Measurements from ENCODE around the gene PHRF1.

Gene PHRF1

DNA sequence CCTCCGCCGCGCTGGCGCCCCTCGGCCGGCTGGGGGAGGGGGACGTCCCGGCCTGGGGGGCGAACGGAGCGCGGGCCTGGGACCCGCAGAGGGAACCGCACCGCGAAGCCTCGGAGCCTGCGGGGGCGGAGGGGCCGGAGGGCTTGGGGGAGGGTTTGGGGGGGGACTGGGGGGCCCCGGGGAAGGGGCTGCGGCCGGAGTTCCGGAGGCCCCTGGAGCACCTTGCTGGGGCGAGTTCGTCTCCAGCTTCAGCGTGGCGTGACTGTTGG, 51.0 kb downstream of the PHRF1 start:
- Histone ChIP-seq H3K9me3 (replicated peaks; ENCODE audit: insufficient read depth, low read length) (no peaks in the 10 kb centered on the region), H3K27me3 (replicated peaks; ENCODE audit: insufficient read depth, low read length) (no peaks in the 10 kb centered on the region), H3K36me3 (replicated peaks; ENCODE audit: insufficient read depth, low read length) (no peaks in the 10 kb centered on the region), H3K79me2 (ENCODE audit: low read length) (no peaks in the 10 kb centered on the region), H3K4me3 (ENCODE audit: low read length) (no peak overlapping the region), H2AFZ (ENCODE audit: low read length) (no peak overlapping the region), H3K27ac (ENCODE audit: low read length) (no peak overlapping the region), H3K4me2 (ENCODE audit: low read depth, low read length) (no peak overlapping the region), H3K9me2 (replicated peaks; ENCODE audit: insufficient read depth, low read length) (no peaks in the 10 kb centered on the region), H4K20me1 (ENCODE audit: insufficient read depth, low read length) (no peaks in the 10 kb centered on the region), H3F3A (ENCODE audit: insufficient read depth, low read length) (peaks cover 18% of the 10 kb centered on the region), H3K9ac (ENCODE audit: low read length) (no peak overlapping the region), H3K4me1 (ENCODE audit: low read length) (peaks cover 13% of the 10 kb centered on the region)
- DNase-seq = no peak
- TF ChIP-seq EZH2phosphoT487 (IDR thresholded peaks at IDR 0.05; ENCODE audit: low read length) (no peak), EZH2 (optimal IDR thresholded peaks at IDR 0.05; ENCODE audit: low read depth, low read length) (no peak)
- TF ChIP-seq, protein P1, sequence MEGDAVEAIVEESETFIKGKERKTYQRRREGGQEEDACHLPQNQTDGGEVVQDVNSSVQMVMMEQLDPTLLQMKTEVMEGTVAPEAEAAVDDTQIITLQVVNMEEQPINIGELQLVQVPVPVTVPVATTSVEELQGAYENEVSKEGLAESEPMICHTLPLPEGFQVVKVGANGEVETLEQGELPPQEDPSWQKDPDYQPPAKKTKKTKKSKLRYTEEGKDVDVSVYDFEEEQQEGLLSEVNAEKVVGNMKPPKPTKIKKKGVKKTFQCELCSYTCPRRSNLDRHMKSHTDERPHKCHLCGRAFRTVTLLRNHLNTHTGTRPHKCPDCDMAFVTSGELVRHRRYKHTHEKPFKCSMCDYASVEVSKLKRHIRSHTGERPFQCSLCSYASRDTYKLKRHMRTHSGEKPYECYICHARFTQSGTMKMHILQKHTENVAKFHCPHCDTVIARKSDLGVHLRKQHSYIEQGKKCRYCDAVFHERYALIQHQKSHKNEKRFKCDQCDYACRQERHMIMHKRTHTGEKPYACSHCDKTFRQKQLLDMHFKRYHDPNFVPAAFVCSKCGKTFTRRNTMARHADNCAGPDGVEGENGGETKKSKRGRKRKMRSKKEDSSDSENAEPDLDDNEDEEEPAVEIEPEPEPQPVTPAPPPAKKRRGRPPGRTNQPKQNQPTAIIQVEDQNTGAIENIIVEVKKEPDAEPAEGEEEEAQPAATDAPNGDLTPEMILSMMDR (IDR thresholded peaks at IDR 0.05; ENCODE audit: low read length) = no peak

DNA sequence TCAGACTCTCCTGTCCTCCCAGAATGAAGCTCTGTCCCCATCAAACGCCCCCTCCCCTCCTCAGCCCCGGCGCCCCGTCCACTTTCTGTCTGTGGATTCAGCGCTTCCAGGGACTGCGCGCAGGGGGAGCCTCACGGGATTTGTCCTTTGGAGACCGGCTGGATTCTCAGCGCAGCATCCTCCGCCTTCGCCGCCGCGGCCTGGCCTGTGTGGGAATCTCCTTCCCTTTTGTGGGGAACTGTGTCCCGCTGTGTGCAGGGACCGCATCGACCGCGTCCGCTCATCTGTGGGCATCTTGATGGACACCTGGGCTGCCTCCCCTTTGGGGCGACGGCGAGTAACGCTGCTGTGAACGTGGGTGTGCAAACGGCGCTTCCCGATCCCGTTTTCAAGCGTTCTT, 51.8 kb downstream of the PHRF1 start:
- H2AFZ ChIP-seq (ENCODE audit: low read length) = no peak overlapping the region
- H3F3A ChIP-seq (ENCODE audit: insufficient read depth, low read length) = peaks cover 18% of the 10 kb centered on the region
- DNase-seq = no peak
- H3K4me3 ChIP-seq (ENCODE audit: low read length) = no peak overlapping the region
- peaks cover 13% of the 10 kb centered on the region for H3K4me1 ChIP-seq (ENCODE audit: low read length)
- H3K9me3 ChIP-seq (replicated peaks; ENCODE audit: insufficient read depth, low read length) = no peaks in the 10 kb centered on the region
- H3K9ac ChIP-seq (ENCODE audit: low read length) = no peak overlapping the region
- no peaks in the 10 kb centered on the region for H3K27me3 ChIP-seq (replicated peaks; ENCODE audit: insufficient read depth, low read length)
- TF ChIP-seq, protein P1 (IDR thresholded peaks at IDR 0.05; ENCODE audit: low read length) = no peak
- no peak for TF ChIP-seq EZH2phosphoT487 (IDR thresholded peaks at IDR 0.05; ENCODE audit: low read length)
- H4K20me1 ChIP-seq (ENCODE audit: insufficient read depth, low read length) = no peaks in the 10 kb centered on the region
- H3K27ac ChIP-seq (ENCODE audit: low read length) = no peak overlapping the region
- H3K9me2 ChIP-seq (replicated peaks; ENCODE audit: insufficient read depth, low read length) = no peaks in the 10 kb centered on the region
- H3K36me3 ChIP-seq (replicated peaks; ENCODE audit: insufficient read depth, low read length) = no peaks in the 10 kb centered on the region
- peak overlapping the region; percentile 73 for H3K4me2 ChIP-seq (ENCODE audit: low read depth, low read length)
- H3K79me2 ChIP-seq (ENCODE audit: low read length) = no peaks in the 10 kb centered on the region

DNA sequence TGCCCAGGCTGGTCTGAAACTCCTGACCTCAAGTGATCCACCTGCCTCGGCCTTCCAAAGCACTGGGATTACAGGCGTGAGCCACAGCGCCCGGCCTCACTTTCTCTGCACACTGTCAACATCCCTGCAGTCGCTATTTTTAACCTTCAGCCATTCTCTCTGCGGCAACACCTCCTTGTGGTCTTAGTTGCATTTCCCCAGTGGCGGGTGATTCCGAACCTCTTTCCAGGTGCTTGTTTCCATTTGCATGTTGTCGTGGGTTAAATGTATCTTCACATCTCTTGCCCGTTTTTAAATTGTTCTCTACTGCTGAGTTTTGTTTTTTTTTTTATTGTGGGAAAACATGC, 52.9 kb downstream of the PHRF1 start:
- Histone ChIP-seq H3K9ac (ENCODE audit: low read length) (no peak overlapping the region), H3K4me2 (ENCODE audit: low read depth, low read length) (peak overlapping the region; percentile 73; the same call in 1 of the 2 replicates), H4K20me1 (ENCODE audit: insufficient read depth, low read length) (no peaks in the 10 kb centered on the region), H3K79me2 (ENCODE audit: low read length) (no peaks in the 10 kb centered on the region), H3K9me2 (replicated peaks; ENCODE audit: insufficient read depth, low read length) (no peaks in the 10 kb centered on the region), H3K9me3 (replicated peaks; ENCODE audit: insufficient read depth, low read length) (no peaks in the 10 kb centered on the region), H3K27ac (ENCODE audit: low read length) (peak overlapping the region; percentile 64; the same call in 1 of the 2 replicates), H3K36me3 (replicated peaks; ENCODE audit: insufficient read depth, low read length) (no peaks in the 10 kb centered on the region), H2AFZ (ENCODE audit: low read length) (no peak overlapping the region), H3F3A (ENCODE audit: insufficient read depth, low read length) (peaks cover 18% of the 10 kb centered on the region), H3K4me1 (ENCODE audit: low read length) (peaks cover 13% of the 10 kb centered on the region), H3K27me3 (replicated peaks; ENCODE audit: insufficient read depth, low read length) (no peaks in the 10 kb centered on the region), H3K4me3 (ENCODE audit: low read length) (0 out of 2 replicates have a peak overlapping the region, but pooled peaks have one; percentile 17)
- TF ChIP-seq EZH2phosphoT487 (IDR thresholded peaks at IDR 0.05; ENCODE audit: low read length) = no peak
- TF ChIP-seq, protein P1 (IDR thresholded peaks at IDR 0.05; ENCODE audit: low read length) = peak; percentile 29
- DNase-seq = peak; percentile 77

DNA sequence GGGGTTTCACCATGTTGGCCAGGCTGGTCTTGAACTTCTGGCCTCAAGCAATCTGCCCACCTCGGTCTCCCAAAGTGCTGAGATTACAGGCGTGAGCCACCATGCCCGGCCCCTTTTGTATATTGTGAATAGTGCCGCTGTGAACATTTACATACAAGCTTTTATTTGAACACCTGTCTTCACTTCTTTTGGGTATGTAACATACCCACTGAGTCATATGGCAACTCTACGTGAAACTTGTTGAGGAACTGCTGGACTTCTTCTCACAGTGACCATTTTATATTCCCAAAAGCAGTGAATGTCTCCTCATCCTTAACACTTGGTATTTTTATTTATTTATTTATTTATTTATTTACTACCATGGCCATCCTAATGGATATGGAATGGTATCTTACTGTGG, 54.6 kb downstream of the PHRF1 start:
- Histone ChIP-seq H3K27ac (ENCODE audit: low read length) (no peak overlapping the region), H3K27me3 (replicated peaks; ENCODE audit: insufficient read depth, low read length) (no peaks in the 10 kb centered on the region), H3K79me2 (ENCODE audit: low read length) (no peaks in the 10 kb centered on the region), H3F3A (ENCODE audit: insufficient read depth, low read length) (peaks cover 18% of the 10 kb centered on the region), H4K20me1 (ENCODE audit: insufficient read depth, low read length) (no peaks in the 10 kb centered on the region), H3K4me1 (ENCODE audit: low read length) (peaks cover 13% of the 10 kb centered on the region), H3K4me3 (ENCODE audit: low read length) (no peak overlapping the region), H3K9me2 (replicated peaks; ENCODE audit: insufficient read depth, low read length) (no peaks in the 10 kb centered on the region), H3K36me3 (replicated peaks; ENCODE audit: insufficient read depth, low read length) (no peaks in the 10 kb centered on the region), H3K9me3 (replicated peaks; ENCODE audit: insufficient read depth, low read length) (no peaks in the 10 kb centered on the region), H3K4me2 (ENCODE audit: low read depth, low read length) (no peak overlapping the region), H3K9ac (ENCODE audit: low read length) (no peak overlapping the region), H2AFZ (ENCODE audit: low read length) (no peak overlapping the region)
- DNase-seq = no peak
- no peak for TF ChIP-seq EZH2phosphoT487 (IDR thresholded peaks at IDR 0.05; ENCODE audit: low read length)
- TF ChIP-seq, protein P1 (IDR thresholded peaks at IDR 0.05; ENCODE audit: low read length) = no peak
- no peak for TF ChIP-seq EZH2 (optimal IDR thresholded peaks at IDR 0.05; ENCODE audit: low read depth, low read length)
